ENCODE results near the gene NID2. TPM values are rescaled to one million over a fixed set of nuclear protein-coding genes. Genes with fewer than 3 reads are reported as not detected.

The NID2 gene
- total RNA-seq, 1 experiment from 2014 or later = 3.1 TPM

DNA sequence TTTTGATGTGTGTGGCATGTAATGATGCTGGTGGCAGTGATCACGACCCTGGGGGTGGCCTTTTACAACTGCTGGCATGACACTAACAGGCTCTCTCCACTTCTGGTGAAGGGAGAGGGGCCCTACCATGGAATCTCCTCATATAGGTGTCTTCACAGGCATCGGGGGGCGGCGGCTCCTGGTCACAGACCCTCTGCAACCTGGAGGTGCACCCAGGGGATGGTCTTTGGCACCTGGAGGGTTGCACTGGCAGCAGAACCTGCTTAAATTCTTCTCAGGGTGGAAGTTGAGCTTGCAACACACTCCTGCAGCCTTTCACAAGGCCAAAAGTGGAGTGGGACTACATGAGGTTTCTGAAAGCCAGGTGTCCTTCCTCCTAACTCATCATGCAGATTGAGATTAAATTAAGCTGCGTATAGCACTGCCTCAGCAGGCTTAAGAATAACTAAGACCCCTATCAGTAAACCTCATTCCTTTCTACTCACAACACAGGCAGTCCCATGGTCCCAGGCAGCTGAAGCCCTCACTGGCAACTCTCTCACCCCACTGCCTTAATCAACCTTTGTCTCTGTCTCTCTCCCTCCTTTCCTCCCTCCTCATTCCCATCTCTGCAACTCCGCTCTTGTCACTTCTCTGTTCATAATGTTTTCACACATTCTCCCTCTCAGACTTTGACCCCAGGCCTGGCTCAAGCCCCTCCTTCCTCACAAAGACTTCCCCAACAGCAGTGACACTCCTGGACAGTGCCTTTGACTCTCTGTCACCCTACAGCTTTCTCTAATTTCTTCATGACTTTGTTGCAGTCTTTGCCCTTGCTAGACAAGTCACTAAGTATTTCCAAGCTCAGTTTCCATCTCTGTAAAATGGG lies 18.9 kb downstream of the NID2 start:
- BruUV-seq (replicated peaks) = no TSS peak

DNA sequence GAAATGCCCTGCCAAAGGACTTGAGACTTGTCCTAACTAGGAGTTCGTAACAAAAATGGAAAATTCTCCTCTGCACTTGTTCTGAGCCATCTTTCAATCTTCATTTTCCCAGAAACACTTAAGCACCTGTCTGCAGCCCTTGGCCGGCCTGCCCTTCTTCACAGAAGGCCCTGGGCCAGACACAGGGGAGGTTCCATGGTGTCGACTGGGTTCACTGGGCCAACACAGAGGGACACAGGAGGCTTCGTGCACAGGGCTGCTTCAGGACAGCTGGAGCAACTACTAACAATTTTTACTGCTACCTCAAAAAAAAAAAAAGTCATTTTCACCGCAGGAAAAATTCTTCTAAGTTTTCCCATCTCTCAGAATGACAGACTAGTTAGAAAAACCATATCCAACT lies 19.6 kb downstream of the NID2 start:
- TF ChIP-seq, protein P1, sequence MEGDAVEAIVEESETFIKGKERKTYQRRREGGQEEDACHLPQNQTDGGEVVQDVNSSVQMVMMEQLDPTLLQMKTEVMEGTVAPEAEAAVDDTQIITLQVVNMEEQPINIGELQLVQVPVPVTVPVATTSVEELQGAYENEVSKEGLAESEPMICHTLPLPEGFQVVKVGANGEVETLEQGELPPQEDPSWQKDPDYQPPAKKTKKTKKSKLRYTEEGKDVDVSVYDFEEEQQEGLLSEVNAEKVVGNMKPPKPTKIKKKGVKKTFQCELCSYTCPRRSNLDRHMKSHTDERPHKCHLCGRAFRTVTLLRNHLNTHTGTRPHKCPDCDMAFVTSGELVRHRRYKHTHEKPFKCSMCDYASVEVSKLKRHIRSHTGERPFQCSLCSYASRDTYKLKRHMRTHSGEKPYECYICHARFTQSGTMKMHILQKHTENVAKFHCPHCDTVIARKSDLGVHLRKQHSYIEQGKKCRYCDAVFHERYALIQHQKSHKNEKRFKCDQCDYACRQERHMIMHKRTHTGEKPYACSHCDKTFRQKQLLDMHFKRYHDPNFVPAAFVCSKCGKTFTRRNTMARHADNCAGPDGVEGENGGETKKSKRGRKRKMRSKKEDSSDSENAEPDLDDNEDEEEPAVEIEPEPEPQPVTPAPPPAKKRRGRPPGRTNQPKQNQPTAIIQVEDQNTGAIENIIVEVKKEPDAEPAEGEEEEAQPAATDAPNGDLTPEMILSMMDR (conservative IDR thresholded peaks at IDR 0.05; ENCODE audit: low read depth, low read length) = no peak
- TF ChIP-seq EZH2 (IDR thresholded peaks at IDR 0.05; ENCODE audit: low read length, unreplicated experiment) (no peak), EZH2phosphoT487 (IDR thresholded peaks at IDR 0.05; ENCODE audit: borderline replicate concordance, low read length) (no peak)
- no peak overlapping the region for H3K4me2 ChIP-seq (ENCODE audit: low read length)
- no peak overlapping the region for H3K9ac ChIP-seq (ENCODE audit: low read length)
- ChIA-PET CTCF (no interaction called here), POLR2A (ENCODE audit: unreplicated experiment) (no interaction called here)
- no peaks in the 10 kb centered on the region for H3K27me3 ChIP-seq (ENCODE audit: low read length)
- H3K4me3 ChIP-seq (ENCODE audit: low read length) = no peak overlapping the region
- ATAC-seq = no peak
- intact Hi-C loops (cut with micrococcal nuclease) = loop anchor here (5.0 kb wide), 1 partner anchor 63 kb away; no protein-coding TSS in a partner anchor
- no peak overlapping the region for H2AFZ ChIP-seq (ENCODE audit: low read length)
- H3K9me2 ChIP-seq (replicated peaks; ENCODE audit: low read length) = no peaks in the 10 kb centered on the region
- H3K4me1 ChIP-seq (ENCODE audit: insufficient read depth, low read length) = peaks cover 20% of the 10 kb centered on the region
- H3K27ac ChIP-seq (ENCODE audit: low read length) = no peak overlapping the region
- no peak for DNase-seq
- no peaks in the 10 kb centered on the region for H3K9me3 ChIP-seq (ENCODE audit: low read length)
- H3F3A ChIP-seq (ENCODE audit: low read length, unreplicated experiment) = no peaks in the 10 kb centered on the region
- H3K79me2 ChIP-seq (ENCODE audit: low read length) = no peaks in the 10 kb centered on the region
- BruUV-seq (replicated peaks) = no TSS peak
- H4K20me1 ChIP-seq (ENCODE audit: low read length) = no peaks in the 10 kb centered on the region
- no peaks in the 10 kb centered on the region for H3K36me3 ChIP-seq (ENCODE audit: low read depth, low read length)

More for the DNA sequence above, 18.9 kb downstream of the NID2 start:
- no peaks in the 10 kb centered on the region for H3F3A ChIP-seq (ENCODE audit: low read length, unreplicated experiment)
- POLR2A ChIA-PET (ENCODE audit: unreplicated experiment) = no interaction called here
- CTCF ChIA-PET = no interaction called here
- H3K36me3 ChIP-seq (ENCODE audit: low read depth, low read length) = no peaks in the 10 kb centered on the region
- no peak overlapping the region for H2AFZ ChIP-seq (ENCODE audit: low read length)
- intact Hi-C loops (cut with micrococcal nuclease) = loop anchor here (5.0 kb wide), 1 partner anchor 62 kb away; no protein-coding TSS in a partner anchor
- no peak overlapping the region for H3K4me2 ChIP-seq (ENCODE audit: low read length)
- ATAC-seq = no peak
- H3K27ac ChIP-seq (ENCODE audit: low read length) = no peak overlapping the region
- no peak overlapping the region for H3K9ac ChIP-seq (ENCODE audit: low read length)
- H3K79me2 ChIP-seq (ENCODE audit: low read length) = no peaks in the 10 kb centered on the region
- no peaks in the 10 kb centered on the region for H3K9me2 ChIP-seq (replicated peaks; ENCODE audit: low read length)
- H4K20me1 ChIP-seq (ENCODE audit: low read length) = no peaks in the 10 kb centered on the region
- no peaks in the 10 kb centered on the region for H3K27me3 ChIP-seq (ENCODE audit: low read length)
- H3K9me3 ChIP-seq (ENCODE audit: low read length) = no peaks in the 10 kb centered on the region
- H3K4me1 ChIP-seq (ENCODE audit: insufficient read depth, low read length) = peaks cover 20% of the 10 kb centered on the region
- DNase-seq = no peak
- H3K4me3 ChIP-seq (ENCODE audit: low read length) = no peak overlapping the region
- TF ChIP-seq EZH2 (IDR thresholded peaks at IDR 0.05; ENCODE audit: low read length, unreplicated experiment) = no peak
- TF ChIP-seq EZH2phosphoT487 (IDR thresholded peaks at IDR 0.05; ENCODE audit: borderline replicate concordance, low read length) = no peak
- TF ChIP-seq, protein P1 (conservative IDR thresholded peaks at IDR 0.05; ENCODE audit: low read depth, low read length) = no peak

All from PC-3 (cell line).